ENCODE measurements around the gene PDCD2L.

- no peak for TF ChIP-seq CTCF (optimal IDR thresholded peaks at IDR 0.05 in 1 of 3, IDR thresholded peaks at IDR 0.05 in 1 of 3, conservative IDR thresholded peaks at IDR 0.05 in 1 of 3; ENCODE audit: extremely low read depth in 1 of 3, insufficient read depth in 2 of 3, low read length in 3 of 3)
- TF ChIP-seq EZH2 (IDR thresholded peaks at IDR 0.05; ENCODE audit: low read length), result no peak
Observed at GRCh38 chr19:34404109-34404909, at the start of gene PDCD2L.
